ENCODE data around the gene KRTAP24-1. TPM values are rescaled to one million over a fixed set of nuclear protein-coding genes. Genes with fewer than 3 reads are reported as not detected.

KRTAP24-1 gene, protein sequence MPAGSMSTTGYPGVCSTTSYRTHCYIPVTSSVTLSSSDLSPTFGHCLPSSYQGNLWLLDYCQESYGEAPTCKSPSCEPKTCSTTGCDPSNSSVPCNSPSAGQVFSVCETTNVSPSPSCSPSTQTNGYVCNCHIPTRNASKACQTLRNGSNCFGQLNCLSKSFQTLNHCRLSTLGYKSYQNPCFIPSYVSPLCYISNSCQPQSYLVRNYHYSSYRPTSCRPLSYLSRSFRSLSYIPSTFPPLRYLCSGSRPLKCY
- not detected for total RNA-seq

DNA sequence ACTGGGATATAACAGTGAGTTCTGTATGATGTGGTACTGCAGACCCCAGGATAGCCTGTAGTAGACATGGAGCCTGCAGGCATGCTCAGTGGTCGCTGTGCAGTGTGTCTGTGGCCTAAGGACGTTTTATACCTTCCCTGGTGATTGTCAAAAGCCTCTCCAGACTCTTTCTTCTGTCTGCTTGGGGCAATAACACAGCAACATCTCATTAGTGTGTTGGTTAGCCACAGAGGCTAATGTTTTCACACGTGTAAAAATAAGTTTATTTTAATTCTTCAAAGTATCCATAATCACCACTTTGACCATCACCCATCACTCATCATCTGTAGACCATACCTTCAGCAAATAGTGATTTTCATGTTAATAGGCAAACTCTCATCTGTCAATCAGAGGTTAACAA lies at the start of gene KRTAP24-1:
KRTAP24-1 (minus strand) TSS at position 101 of the 400 bp plus-strand sequence; CDS start at position 83, 18 bp downstream.
- intact Hi-C loops (cut with DNase I), result no loop called here
- Histone ChIP-seq H3K36me3 (no peaks in the 10 kb centered on the region), H3K27ac (no peak within 1 kb of the TSS), H3K4me3 (no peak within 1 kb of the TSS), H3K27me3 (no peaks in the 10 kb centered on the region), H3K9me3 (no peaks in the 10 kb centered on the region), H3K4me1 (no peaks in the 10 kb centered on the region)
- DNase-seq (ENCODE audit: extremely low spot score in 2 of 2), result no peak
- TF ChIP-seq, protein P1, sequence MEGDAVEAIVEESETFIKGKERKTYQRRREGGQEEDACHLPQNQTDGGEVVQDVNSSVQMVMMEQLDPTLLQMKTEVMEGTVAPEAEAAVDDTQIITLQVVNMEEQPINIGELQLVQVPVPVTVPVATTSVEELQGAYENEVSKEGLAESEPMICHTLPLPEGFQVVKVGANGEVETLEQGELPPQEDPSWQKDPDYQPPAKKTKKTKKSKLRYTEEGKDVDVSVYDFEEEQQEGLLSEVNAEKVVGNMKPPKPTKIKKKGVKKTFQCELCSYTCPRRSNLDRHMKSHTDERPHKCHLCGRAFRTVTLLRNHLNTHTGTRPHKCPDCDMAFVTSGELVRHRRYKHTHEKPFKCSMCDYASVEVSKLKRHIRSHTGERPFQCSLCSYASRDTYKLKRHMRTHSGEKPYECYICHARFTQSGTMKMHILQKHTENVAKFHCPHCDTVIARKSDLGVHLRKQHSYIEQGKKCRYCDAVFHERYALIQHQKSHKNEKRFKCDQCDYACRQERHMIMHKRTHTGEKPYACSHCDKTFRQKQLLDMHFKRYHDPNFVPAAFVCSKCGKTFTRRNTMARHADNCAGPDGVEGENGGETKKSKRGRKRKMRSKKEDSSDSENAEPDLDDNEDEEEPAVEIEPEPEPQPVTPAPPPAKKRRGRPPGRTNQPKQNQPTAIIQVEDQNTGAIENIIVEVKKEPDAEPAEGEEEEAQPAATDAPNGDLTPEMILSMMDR (IDR thresholded peaks at IDR 0.05), result no peak
- TF ChIP-seq POLR2AphosphoS5 (IDR thresholded peaks at IDR 0.05; ENCODE audit: insufficient read depth in 1 of 2, low read depth in 1 of 2) (no peak), POLR2A (IDR thresholded peaks at IDR 0.05) (no peak)

DNA sequence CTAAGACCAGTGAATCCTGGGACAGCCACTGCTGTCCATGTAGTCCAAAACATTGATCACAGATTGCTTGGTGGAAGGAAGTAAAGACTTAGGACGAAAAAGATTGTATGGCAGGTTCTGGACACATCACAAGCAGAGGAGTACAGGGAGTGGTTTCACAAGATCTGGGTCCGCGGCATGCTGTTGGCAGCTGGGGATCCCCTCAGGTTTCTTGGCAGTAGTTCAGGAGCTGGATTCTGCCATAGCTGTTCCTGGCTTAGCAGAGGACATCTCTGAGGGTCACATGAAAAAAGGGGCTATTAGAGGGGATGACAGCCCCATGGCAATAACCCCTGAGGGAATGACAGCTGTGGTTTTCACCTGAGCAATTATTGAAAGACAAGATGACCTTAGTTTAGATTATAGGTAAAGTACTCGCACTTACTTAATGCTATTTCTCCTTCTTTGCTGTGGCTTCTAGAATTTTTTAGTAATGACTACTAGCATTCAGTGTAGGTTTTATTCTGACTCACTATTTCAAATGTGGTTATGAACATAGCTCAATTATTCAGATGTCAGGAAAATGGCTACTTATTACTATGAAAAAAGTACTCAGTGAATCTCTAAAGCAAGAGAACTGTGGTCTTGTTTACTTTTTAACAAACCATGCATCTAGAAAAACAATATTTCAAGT lies 46.6 kb upstream of the KRTAP24-1 start:
- Histone ChIP-seq H3K27ac (no peak overlapping the region), H3K9me3 (no peaks in the 10 kb centered on the region), H3K4me3 (no peak overlapping the region), H3K36me3 (no peaks in the 10 kb centered on the region), H3K4me1 (no peaks in the 10 kb centered on the region), H3K27me3 (no peaks in the 10 kb centered on the region)
- DNase-seq (ENCODE audit: extremely low spot score in 2 of 2), result no peak
- no peak for TF ChIP-seq POLR2AphosphoS5 (IDR thresholded peaks at IDR 0.05; ENCODE audit: insufficient read depth in 1 of 2, low read depth in 1 of 2)
- TF ChIP-seq, protein P1 (IDR thresholded peaks at IDR 0.05), result no peak
- intact Hi-C loops (cut with DNase I), result no loop called here

DNA sequence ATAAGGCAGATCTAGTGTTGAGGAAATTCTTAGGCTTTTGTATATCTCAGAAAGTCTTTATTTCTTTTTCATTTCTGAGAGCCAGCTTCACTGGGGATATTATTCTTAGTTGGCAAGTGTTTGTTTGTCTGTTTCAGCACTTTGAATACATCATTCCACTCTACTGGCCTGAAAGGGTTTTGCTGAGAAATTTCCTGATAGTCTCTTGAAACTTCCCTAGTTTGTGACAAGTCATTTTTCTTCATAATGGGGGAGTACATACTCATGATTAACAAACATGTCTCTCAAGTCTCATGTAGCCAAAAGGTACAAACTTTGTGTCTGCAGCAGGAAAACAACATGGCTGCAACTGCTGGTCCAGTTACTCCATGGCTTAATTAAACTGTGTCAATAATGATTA lies 43.6 kb upstream of the KRTAP24-1 start:
- no peaks in the 10 kb centered on the region for H3K9me3 ChIP-seq
- DNase-seq (ENCODE audit: extremely low spot score in 2 of 2), result no peak
- H3K4me3 ChIP-seq, result no peak overlapping the region
- no peaks in the 10 kb centered on the region for H3K36me3 ChIP-seq
- TF ChIP-seq POLR2AphosphoS5 (IDR thresholded peaks at IDR 0.05; ENCODE audit: insufficient read depth in 1 of 2, low read depth in 1 of 2), result no peak
- TF ChIP-seq POLR2A (IDR thresholded peaks at IDR 0.05), result no peak
- H3K27ac ChIP-seq, result no peak overlapping the region
- no peaks in the 10 kb centered on the region for H3K4me1 ChIP-seq
- intact Hi-C loops (cut with DNase I), result no loop called here
- H3K27me3 ChIP-seq, result no peaks in the 10 kb centered on the region

GRCh38 chr21:30320215-30320614 lies 37.5 kb upstream of the KRTAP24-1 start, which contains the start of gene KRTAP26-1:
Gene KRTAP26-1 (minus strand): TSS chr21:30320315. CDS start chr21:30320035, 280 bp downstream.
- Histone ChIP-seq H3K27ac (no peak within 1 kb of the TSS), H3K4me1 (no peaks in the 10 kb centered on the region), H3K9me3 (no peaks in the 10 kb centered on the region), H3K27me3 (no peaks in the 10 kb centered on the region), H3K36me3 (no peaks in the 10 kb centered on the region), H3K4me3 (no peak within 1 kb of the TSS)
- TF ChIP-seq, protein P1 (IDR thresholded peaks at IDR 0.05), result no peak
- no peak for TF ChIP-seq POLR2A (IDR thresholded peaks at IDR 0.05)
- intact Hi-C loops (cut with DNase I), result no loop called here
- no peak for DNase-seq (ENCODE audit: extremely low spot score in 2 of 2)

DNA sequence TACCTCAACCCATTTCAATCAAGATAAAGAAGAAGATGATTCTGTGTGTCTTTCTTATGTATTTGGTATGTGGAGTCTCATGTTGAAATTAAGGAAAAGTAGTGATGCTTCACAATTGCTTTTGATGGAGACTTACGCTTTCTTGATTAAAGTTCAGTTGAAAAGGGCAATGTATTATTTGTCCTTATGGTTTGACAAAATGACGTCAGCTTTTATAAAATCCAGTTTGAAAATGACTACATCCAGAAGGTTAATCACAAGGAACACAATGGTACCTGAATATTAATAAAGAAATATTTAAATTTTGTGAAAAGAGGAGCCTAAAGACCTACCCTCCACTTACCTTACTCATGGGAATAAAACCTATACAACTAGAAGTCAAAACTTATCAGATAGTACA lies 33.0 kb upstream of the KRTAP24-1 start:
- no peak overlapping the region for H3K4me3 ChIP-seq
- DNase-seq (ENCODE audit: extremely low spot score in 2 of 2), result no peak
- no peak overlapping the region for H3K27ac ChIP-seq
- intact Hi-C loops (cut with DNase I), result no loop called here
- no peaks in the 10 kb centered on the region for H3K36me3 ChIP-seq
- H3K27me3 ChIP-seq, result no peaks in the 10 kb centered on the region
- TF ChIP-seq POLR2AphosphoS5 (IDR thresholded peaks at IDR 0.05; ENCODE audit: insufficient read depth in 1 of 2, low read depth in 1 of 2) (no peak), POLR2A (IDR thresholded peaks at IDR 0.05) (no peak)
- TF ChIP-seq, protein P1 (IDR thresholded peaks at IDR 0.05), result no peak
- H3K9me3 ChIP-seq, result no peaks in the 10 kb centered on the region
- no peaks in the 10 kb centered on the region for H3K4me1 ChIP-seq

Measured in vagina (tissue), 2 donors.